Natural killer cell (primary cell): ENCODE measurements around the gene ERBIN. TPM values are rescaled to one million over a fixed set of nuclear protein-coding genes. Genes with fewer than 3 reads are reported as not detected.

Experiments used
- ATAC-seq, 3 donors: fragments of 150-1000 bp in 2 of 3; fragments of 200-7000 bp in 1 of 3; cut with Tn5 transposase; 1 replicate in 1 of 3; 2 replicates in 2 of 3; pipeline ENCODE4 v1.10.0; 2021; ENCODE audit warnings: mild to moderate bottlenecking in 2 of 3, moderate library complexity in 2 of 3
- DNase-seq, 2 donors: peaks; one replicate each; pipeline versions ENCODE4 v3.0.0 to v3.0.0-alpha.2; 2013 to 2021; ENCODE audit warnings: mixed read lengths in 1 of 2
- H3K27ac ChIP-seq: one replicate; pipeline ENCODE4 v1.5.1; 2013; ENCODE audit warnings: mild to moderate bottlenecking, low read length
- H3K27me3 ChIP-seq: one replicate; pipeline ENCODE4 v1.6.1; 2013; ENCODE audit warnings: low read length; ENCODE audit not compliant: control insufficient read depth, insufficient read depth
- H3K36me3 ChIP-seq: one replicate; pipeline ENCODE4 v1.6.1; 2013; ENCODE audit warnings: low read length; ENCODE audit not compliant: control insufficient read depth, insufficient read depth
- H3K4me1 ChIP-seq: one replicate; pipeline ENCODE4 v1.6.1; 2013; ENCODE audit warnings: low read length; ENCODE audit not compliant: control insufficient read depth, insufficient read depth
- H3K4me3 ChIP-seq: one replicate; pipeline ENCODE4 v1.5.1; 2013; ENCODE audit warnings: low read length
- H3K9me3 ChIP-seq: one replicate; pipeline ENCODE4 v1.6.1; 2013; ENCODE audit warnings: low read length; ENCODE audit not compliant: control insufficient read depth, insufficient read depth
- H3K27ac Mint-ChIP-seq, 2 donors: one replicate each; pipeline ENCODE4 v1.8.0; 2022; ENCODE audit warnings: mild to moderate bottlenecking in 2 of 2, mixed read lengths in 2 of 2, moderate library complexity in 1 of 2
- H3K27me3 Mint-ChIP-seq, 2 donors: one replicate each; pipeline ENCODE4 v1.8.0; 2022; ENCODE audit warnings: low read depth in 2 of 2, mixed read lengths in 2 of 2
- H3K36me3 Mint-ChIP-seq: one replicate; pipeline ENCODE4 v1.8.0; 2022; ENCODE audit warnings: mixed read lengths
- H3K4me1 Mint-ChIP-seq, 2 donors: one replicate each; pipeline ENCODE4 v1.8.0; 2022; ENCODE audit warnings: mixed read lengths in 2 of 2
- H3K4me3 Mint-ChIP-seq: one replicate; pipeline ENCODE4 v1.8.0; 2022; ENCODE audit warnings: mild to moderate bottlenecking, moderate library complexity, mixed read lengths
- H3K9me3 Mint-ChIP-seq, 2 donors: one replicate each; pipeline ENCODE4 v1.8.0; 2022; ENCODE audit warnings: mixed read lengths in 2 of 2
- WGBS: methylation state at CpG from one replicate; pipeline ENCODE4 v1.1.7; 2013; ENCODE audit warnings: missing lambda C conversion rate; ENCODE audit not compliant: insufficient coverage; 5-methylcytosine and 5-hydroxymethylcytosine counted together
- intact Hi-C: fragments of 100-400 bp; cut with micrococcal nuclease; formaldehyde crosslinking; loops from one replicate; pipeline ENCODE4 v1.14.2; 2022
- total RNA-seq, 4 donors: library from RNA; stranded (reverse); fragments of 120-200 nt in 1 of 4; gene quantifications; one replicate each; pipeline versions ENCODE4 v1.2.3 to v1.2.4, GENCODE V29; 2013 to 2022
- TF ChIP-seq, protein P1 (sequence below): fragments of 200-600 bp; IDR thresholded peaks from one replicate; pipeline ENCODE4 v1.8.0; 2022; ENCODE audit warnings: antibody characterized with exemption

The ERBIN gene
- total RNA-seq, 3 donors from 2014 or later (not counting 1 experiment from before 2014, with no cell fraction given): 153 to 171 (median 166) TPM

DNA sequence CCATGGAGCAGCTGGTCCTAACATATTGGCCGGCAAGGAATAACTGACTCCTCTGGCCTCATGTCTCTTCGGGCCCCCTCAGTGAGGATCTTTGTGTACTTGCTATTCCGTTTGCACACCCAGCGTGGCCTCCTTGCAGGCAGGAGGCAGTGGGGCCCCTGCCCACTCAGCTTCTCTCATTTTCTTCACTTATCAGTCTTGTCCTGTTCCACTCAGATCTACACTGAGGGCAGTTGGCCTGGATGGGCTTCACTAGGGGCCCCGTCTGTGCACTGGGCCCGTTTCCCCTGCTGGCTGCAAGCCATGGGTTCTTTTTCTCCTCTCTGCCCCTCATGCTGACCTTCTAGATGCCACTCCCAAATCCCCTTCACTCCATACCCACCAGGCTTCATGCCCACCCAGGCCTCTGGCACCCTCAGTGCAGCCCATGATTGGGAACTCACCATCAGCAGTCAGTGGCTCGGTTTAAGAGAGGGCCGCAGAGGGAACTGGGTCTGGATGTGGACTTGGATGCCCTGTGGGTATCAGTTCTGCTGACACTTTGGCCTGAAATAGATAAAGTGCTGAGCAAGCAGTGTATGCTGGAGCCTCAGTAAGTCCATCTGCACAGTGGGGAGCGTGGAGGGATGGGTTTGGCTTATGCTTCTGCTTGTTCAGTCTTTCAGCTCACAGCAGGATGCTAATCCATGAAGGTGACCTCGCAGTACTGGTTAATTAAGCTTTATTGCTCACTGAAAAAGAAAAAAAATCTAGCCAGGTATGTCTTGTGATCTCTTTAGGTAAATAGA is 57.9 kb downstream of the ERBIN start:
- H3K4me3 ChIP-seq: no peak overlapping the region
- Mint-ChIP-seq H3K27me3 (no peaks in the 10 kb centered on the region), H3K9me3 (no peaks in the 10 kb centered on the region), H3K36me3 (no peaks in the 10 kb centered on the region), H3K27ac (peak overlapping the region; percentile 63 to 65), H3K4me1 (peaks cover 72 to 73% of the 10 kb centered on the region in 2 donors), H3K4me3 (peak overlapping the region; percentile 29)
- no peaks in the 10 kb centered on the region for H3K36me3 ChIP-seq
- DNase-seq (no peak), ATAC-seq (peak in 1 of 3 donors; percentile 24)
- no peaks in the 10 kb centered on the region for H3K9me3 ChIP-seq
- H3K27me3 ChIP-seq: no peaks in the 10 kb centered on the region
- peaks cover 19% of the 10 kb centered on the region for H3K4me1 ChIP-seq
- WGBS: 97% methylated on average over 10 of the region's 10 CpGs
- H3K27ac ChIP-seq: no peak overlapping the region
- intact Hi-C loops: no loop called here
- TF ChIP-seq, protein P1, sequence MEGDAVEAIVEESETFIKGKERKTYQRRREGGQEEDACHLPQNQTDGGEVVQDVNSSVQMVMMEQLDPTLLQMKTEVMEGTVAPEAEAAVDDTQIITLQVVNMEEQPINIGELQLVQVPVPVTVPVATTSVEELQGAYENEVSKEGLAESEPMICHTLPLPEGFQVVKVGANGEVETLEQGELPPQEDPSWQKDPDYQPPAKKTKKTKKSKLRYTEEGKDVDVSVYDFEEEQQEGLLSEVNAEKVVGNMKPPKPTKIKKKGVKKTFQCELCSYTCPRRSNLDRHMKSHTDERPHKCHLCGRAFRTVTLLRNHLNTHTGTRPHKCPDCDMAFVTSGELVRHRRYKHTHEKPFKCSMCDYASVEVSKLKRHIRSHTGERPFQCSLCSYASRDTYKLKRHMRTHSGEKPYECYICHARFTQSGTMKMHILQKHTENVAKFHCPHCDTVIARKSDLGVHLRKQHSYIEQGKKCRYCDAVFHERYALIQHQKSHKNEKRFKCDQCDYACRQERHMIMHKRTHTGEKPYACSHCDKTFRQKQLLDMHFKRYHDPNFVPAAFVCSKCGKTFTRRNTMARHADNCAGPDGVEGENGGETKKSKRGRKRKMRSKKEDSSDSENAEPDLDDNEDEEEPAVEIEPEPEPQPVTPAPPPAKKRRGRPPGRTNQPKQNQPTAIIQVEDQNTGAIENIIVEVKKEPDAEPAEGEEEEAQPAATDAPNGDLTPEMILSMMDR: no peak

DNA sequence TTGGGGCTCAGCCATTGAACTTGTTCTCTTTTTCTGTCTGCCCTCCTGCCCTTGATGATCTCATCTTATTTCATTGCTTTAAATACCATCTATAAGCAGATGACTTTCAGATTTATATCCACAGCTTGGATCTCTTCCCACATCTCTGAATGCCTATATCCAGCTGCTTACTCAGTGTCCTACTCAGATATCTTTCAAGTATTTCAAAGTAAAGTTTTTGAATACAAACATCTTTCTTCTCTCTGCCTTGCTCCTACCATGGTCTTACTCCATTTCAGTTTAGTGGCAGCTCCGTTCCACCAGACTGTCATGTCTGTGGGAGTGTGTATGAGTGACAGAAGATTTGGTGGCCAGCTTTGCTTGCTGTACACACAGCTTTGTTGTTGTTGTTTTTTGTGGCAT is 59.7 kb downstream of the ERBIN start:
- Histone ChIP-seq H3K4me3 (no peak overlapping the region), H3K27me3 (no peaks in the 10 kb centered on the region), H3K36me3 (peaks cover 6% of the 10 kb centered on the region), H3K9me3 (no peaks in the 10 kb centered on the region), H3K4me1 (peaks cover 19% of the 10 kb centered on the region), H3K27ac (no peak overlapping the region)
- Mint-ChIP-seq H3K9me3 (no peaks in the 10 kb centered on the region), H3K27me3 (no peaks in the 10 kb centered on the region), H3K4me1 (peaks cover 65 to 66% of the 10 kb centered on the region in 2 donors), H3K27ac (peak overlapping the region; percentile 49 to 63), H3K4me3 (no peak overlapping the region), H3K36me3 (no peaks in the 10 kb centered on the region)
- TF ChIP-seq, protein P1: no peak
- DNase-seq (no peak), ATAC-seq (no peak)
- intact Hi-C loops: no loop called here
- WGBS: 82% methylated on average over 1 of the region's 1 CpG

DNA sequence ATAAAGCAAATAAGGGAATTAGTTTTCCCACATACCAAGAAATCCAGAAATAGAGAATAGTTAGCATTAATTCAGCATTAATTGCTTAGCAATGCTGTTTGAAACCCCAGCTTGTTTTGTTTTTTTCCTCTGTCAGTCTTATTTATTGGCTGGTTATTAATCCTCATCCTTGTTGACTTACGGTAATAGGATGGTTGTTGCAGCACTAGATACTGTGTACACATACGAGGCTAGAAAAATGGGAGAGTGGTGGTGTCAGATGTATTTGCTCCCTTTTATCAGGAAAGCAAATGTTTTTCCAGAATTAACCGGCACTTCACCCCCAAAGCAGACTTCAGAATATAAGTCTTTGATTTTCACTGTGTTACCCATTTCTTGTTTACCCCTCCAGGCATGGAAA is 60.4 kb downstream of the ERBIN start:
- peaks cover 58% of the 10 kb centered on the region in 2 donors for H3K4me1 Mint-ChIP-seq
- peak overlapping the region; percentile 49 to 72 for H3K27ac Mint-ChIP-seq
- TF ChIP-seq, protein P1: no peak
- Histone ChIP-seq H3K27ac (no peak overlapping the region), H3K9me3 (no peaks in the 10 kb centered on the region), H3K27me3 (no peaks in the 10 kb centered on the region), H3K4me1 (peaks cover 19% of the 10 kb centered on the region), H3K4me3 (no peak overlapping the region), H3K36me3 (peaks cover 7% of the 10 kb centered on the region)
- H3K27me3 Mint-ChIP-seq: no peaks in the 10 kb centered on the region
- H3K36me3 Mint-ChIP-seq: no peaks in the 10 kb centered on the region
- 100% methylated on average over 3 of the region's 3 CpGs for WGBS
- intact Hi-C loops: no loop called here
- ATAC-seq (no peak), DNase-seq (no peak)
- H3K9me3 Mint-ChIP-seq: no peaks in the 10 kb centered on the region
- H3K4me3 Mint-ChIP-seq: no peak overlapping the region
